Measurements from ENCODE around the gene DNMT1.
"Not testable (repeated sequence)": the region's sequence is repeated elsewhere in the genome, so short reads cannot be mapped to it uniquely, and the experiment has no call there.

The DNMT1 gene

GRCh38 chr19:10183926-10184325, 10.8 kb downstream of the DNMT1 start:
- no peak for DNase-seq (ENCODE audit: low read depth)

GRCh38 chr19:10182847-10183246, 11.9 kb downstream of the DNMT1 start:
- DNase-seq (ENCODE audit: low read depth), result no peak

GRCh38 chr19:10182076-10182475, 12.7 kb downstream of the DNMT1 start:
- DNase-seq (ENCODE audit: low read depth), result no peak

- no peak for DNase-seq (ENCODE audit: low read depth)
Measured at GRCh38 chr19:10180459-10180858, 14.3 kb downstream of the DNMT1 start.

GRCh38 chr19:10180024-10180423, 14.7 kb downstream of the DNMT1 start:
- DNase-seq (ENCODE audit: low read depth), result not testable (repeated sequence)

- DNase-seq (ENCODE audit: low read depth), result peak; percentile 14
Measured at GRCh38 chr19:10173527-10173926, 21.2 kb downstream of the DNMT1 start.

GRCh38 chr19:10168386-10168948, 26.3 kb downstream of the DNMT1 start:
- no peak for DNase-seq (ENCODE audit: low read depth)

GRCh38 chr19:10167459-10167858, 27.3 kb downstream of the DNMT1 start:
- DNase-seq (ENCODE audit: low read depth), result no peak

- not testable (repeated sequence) for DNase-seq (ENCODE audit: low read depth)
Measured at GRCh38 chr19:10166501-10166900, 28.3 kb downstream of the DNMT1 start.

- DNase-seq (ENCODE audit: low read depth), result no peak
Measured at GRCh38 chr19:10166046-10166445, 28.7 kb downstream of the DNMT1 start.

GRCh38 chr19:10163536-10163935, 31.2 kb downstream of the DNMT1 start:
- no peak for DNase-seq (ENCODE audit: low read depth)

- DNase-seq (ENCODE audit: low read depth), result no peak
Measured at GRCh38 chr19:10159610-10160009, 35.1 kb downstream of the DNMT1 start.

- DNase-seq (ENCODE audit: low read depth), result no peak
Measured at GRCh38 chr19:10158485-10158884, 36.3 kb downstream of the DNMT1 start.

- DNase-seq (ENCODE audit: low read depth), result no peak
Measured at GRCh38 chr19:10158071-10158470, 36.7 kb downstream of the DNMT1 start.

GRCh38 chr19:10155839-10156238, 38.9 kb downstream of the DNMT1 start:
- no peak for DNase-seq (ENCODE audit: low read depth)

GRCh38 chr19:10152100-10152499, 42.7 kb downstream of the DNMT1 start:
- DNase-seq (ENCODE audit: low read depth), result no peak

GRCh38 chr19:10151521-10151920, 43.2 kb downstream of the DNMT1 start:
- no peak for DNase-seq (ENCODE audit: low read depth)

GRCh38 chr19:10149427-10149826, 45.3 kb downstream of the DNMT1 start:
- DNase-seq (ENCODE audit: low read depth), result no peak

- no peak for DNase-seq (ENCODE audit: low read depth)
Measured at GRCh38 chr19:10146142-10146541, 48.6 kb downstream of the DNMT1 start.

- no peak for DNase-seq (ENCODE audit: low read depth)
Measured at GRCh38 chr19:10145031-10145430, 49.7 kb downstream of the DNMT1 start.

- no peak for DNase-seq (ENCODE audit: low read depth)
Measured at GRCh38 chr19:10144361-10144760, 50.4 kb downstream of the DNMT1 start.

- no peak for DNase-seq (ENCODE audit: low read depth)
Measured at GRCh38 chr19:10143681-10144080, 51.1 kb downstream of the DNMT1 start.

GRCh38 chr19:10142701-10143375, 51.9 kb downstream of the DNMT1 start:
- no peak for DNase-seq (ENCODE audit: low read depth)

GRCh38 chr19:10141973-10142372, 52.8 kb downstream of the DNMT1 start:
- no peak for DNase-seq (ENCODE audit: low read depth)
